GM18507 (cell line): Measurements from ENCODE around the gene IAH1.

Experiments
- DNase-seq: peaks from one replicate; pipeline ENCODE4 v3.0.0; 2011; ENCODE audit warnings: low read depth; ENCODE audit not compliant: insufficient read length; ENCODE audit errors: extremely low spot score
- FAIRE-seq: peaks from 2 replicates; lab custom pipeline; 2011; peaks lifted over from hg19 to GRCh38; lab: Jason Lieb, UNC

The IAH1 gene

DNA sequence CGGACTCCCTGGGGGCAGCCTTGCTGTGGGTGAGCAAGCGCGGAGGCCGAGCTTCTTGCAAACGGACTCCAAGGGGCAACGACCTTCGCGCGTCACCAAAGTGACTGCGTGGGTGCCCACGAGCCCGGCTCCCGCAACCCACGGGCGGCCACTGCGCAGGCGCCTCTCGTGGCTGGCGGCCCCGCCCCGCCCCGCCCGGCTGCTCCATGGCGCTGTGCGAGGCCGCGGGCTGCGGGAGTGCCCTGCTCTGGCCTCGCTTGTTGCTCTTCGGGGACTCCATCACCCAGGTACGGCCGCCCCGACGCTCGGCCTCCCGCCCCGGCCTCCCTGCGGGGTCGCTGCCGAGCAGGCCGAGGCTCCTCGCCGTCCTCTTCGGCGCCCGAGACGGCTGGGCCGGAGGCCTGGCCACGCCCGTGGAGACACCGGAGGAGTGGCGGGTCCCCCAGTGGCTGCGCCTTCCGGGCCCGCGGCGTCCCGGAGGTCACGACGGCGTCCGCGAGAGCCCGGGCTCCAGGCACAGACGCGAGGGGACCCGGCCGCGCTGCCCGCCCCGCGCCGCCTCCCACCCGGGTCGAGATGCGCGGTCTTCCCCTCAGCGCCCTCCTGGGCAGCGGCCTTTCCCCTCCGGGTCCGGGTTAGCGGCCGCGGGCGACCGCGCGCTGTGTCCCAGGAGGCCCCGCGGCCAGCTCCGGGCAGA, at the start of gene IAH1:
TSS of gene IAH1 (plus strand) at position 191 of the 697 bp plus-strand sequence. CDS start at position 207, 16 bp downstream.
- FAIRE-seq, result peak; percentile 35

DNA sequence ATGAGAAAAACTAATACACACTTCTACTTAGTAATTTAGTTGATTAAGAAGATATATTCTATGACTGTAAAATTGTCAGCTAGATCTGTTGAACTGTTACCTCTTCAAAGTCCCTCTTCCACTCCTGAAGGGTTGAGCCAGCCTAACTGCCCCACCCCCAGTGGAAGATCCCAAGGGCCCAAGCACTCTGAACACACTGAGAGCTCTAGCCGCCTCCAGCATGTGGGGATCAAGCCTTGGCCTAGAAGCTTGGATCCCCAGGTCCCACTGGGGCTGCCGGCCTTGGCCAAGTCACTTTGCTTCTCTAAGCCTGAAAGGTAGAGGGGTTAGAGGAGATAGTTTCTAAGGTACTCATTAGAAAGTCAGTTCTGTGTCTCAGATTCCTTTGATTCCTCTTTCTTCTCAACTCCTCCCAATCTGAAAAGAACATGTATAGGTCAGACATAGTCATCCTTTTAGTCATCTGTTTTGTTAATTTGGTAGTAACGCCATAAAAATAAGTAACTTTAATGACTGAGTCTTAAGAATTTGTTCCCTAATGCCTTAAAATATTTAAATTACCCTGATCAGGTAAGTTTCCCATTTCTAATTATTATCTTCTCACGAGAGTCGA, 45.3 kb upstream of the IAH1 start:
- FAIRE-seq, result no peak
- no peak for DNase-seq

More for the DNA sequence above, at the start of gene IAH1:
- DNase-seq, result peak; percentile 80

DNA sequence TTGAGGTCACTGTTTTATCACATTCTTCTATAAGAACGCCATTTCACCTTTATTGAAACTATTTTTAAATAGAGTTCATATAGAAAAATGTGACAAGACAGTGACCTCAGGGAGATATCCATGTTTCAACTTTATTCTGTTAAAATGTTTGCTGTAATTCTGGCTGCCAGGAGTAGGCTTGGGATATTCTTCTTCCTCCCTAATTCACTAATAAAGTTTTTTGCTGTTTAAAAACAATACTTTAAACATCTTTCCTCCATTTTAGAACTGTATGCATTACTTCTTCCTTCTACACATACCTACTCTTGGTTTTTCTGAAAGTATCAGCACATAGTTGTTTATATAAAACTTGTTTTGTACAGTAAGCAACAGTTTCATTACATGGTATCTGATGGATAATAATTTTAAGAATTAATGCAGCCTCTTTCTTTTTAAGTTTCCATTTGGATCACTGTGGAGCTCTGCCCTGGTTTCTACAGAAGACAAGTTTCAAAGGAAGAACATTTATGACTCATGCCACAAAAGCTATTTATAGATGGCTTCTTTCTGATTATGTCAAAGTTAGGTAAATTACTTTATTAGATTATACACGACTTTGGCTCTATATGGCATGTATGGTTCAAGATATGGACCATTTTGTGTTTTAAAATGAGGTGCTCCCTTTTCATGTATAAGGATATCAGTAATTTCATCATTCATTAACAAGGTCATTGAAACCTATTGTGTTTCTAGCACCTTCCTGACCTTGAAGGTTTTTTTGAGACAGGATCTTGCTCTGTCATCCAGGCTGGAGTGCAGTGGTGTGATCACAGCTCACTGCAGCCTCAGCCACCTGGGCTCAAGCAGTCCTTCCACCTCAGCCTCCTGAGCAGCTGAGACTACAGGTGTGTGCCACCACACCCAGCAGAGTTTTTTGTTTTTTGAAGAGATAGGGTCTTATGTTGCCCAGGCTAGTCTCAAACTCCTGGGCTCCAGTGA, 43.7 kb upstream of the IAH1 start:
- FAIRE-seq, result no peak
- DNase-seq, result no peak

DNA sequence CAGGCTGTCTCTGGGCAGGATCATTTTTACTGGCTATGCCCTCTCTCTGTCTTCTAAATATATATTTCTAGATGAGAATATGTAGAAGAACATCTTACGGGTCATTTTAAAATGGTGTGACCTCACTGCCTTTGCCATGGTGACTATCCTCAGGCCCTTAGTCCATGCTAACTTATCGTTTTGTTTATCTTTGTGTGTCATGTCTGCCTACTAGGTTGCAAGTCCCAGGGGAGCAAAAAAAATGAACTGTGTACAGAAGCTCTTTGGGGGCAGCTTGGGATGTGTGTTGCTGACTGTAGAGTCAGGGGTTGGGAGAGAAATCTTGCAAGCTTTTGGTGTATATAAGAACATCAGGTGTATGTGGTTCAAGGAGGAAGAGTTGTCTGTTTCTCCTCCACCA, 39.9 kb upstream of the IAH1 start:
- DNase-seq (no peak), FAIRE-seq (no peak)

DNA sequence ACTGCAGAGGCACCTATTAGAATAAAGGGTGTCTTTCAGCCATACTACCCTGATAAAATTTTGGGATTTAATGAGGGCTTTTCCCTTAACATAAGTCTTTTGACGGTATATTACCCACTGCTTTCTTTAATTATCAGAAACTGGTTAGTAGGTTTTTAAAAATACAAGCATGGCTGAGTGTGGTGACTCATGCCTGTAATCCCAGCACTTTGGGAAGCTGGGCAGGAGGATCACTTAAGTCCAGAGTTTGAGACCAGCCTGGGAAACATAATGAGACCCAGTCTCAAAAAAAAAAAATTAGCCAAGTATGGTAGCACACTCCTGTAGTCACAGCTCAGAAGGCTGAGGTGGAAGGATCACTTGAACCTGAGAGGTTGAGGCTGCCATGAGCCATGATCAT, 34.8 kb upstream of the IAH1 start:
- no peak for FAIRE-seq
- no peak for DNase-seq

DNA sequence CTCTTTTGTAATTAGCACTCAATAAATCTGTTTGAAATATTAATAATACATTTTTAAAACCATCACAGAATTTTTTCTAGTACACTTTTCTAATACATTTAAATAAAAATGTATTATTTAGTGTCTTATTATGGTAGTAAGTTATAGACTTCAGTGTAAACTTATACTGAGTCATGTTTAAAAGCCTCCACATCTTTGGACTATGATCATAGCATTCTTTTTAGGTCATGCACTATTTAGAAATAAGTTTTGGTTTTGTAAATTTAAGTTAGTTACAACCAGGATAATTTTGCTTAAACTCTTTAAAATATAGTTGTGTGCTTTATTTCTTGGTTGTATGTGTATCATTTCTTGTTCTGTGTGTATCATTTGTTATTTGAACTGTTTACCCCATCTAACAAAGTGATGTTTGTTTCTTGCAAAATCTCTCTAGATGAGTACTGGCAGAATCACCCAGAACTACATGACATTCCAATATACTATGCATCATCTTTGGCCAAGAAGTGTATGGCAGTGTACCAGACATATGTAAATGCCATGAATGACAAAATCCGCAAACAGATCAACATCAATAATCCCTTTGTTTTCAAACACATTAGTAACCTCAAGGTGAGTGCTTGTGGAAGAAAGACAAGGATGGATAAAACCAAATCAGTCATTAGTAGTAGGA, 34.2 kb upstream of the IAH1 start:
- FAIRE-seq (no peak), DNase-seq (no peak)

DNA sequence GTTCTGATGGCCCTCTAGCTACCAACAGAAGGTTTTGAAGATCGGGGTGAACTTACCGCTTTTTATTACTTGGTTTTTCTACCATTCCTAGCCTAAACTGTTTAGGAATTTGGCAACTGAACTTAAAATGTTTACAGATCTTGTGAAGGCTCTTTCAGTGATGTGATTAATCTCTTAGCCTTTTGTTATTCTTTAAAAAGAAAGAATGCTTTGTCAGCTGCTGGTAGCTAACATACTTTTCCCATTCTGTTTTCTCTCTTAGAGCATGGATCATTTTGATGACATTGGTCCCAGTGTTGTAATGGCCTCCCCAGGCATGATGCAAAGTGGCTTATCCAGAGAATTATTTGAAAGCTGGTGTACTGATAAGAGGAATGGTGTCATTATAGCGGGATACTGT, 32.8 kb upstream of the IAH1 start:
- no peak for FAIRE-seq

DNA sequence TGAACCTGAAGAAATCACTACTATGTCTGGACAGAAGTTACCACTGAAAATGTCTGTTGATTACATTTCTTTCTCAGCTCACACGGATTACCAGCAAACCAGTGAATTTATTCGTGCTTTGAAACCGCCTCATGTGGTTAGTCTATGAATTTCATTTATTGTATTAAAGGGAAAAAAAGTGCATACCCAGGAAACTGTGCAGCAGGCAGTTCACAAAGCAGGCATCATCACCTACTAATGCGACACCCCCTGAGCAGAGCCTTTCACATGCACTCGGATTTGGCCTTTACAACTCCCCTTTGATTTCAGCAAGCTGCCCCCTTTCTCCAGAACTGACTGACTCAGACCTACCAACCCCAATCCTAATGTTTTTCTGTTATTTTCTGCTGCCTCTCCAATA, 30.8 kb upstream of the IAH1 start:
- FAIRE-seq (no peak), DNase-seq (no peak)

More for the DNA sequence above, 32.8 kb upstream of the IAH1 start:
- DNase-seq, result no peak

GRCh38 chr2:9445089-9445488, 29.3 kb upstream of the IAH1 start:
- DNase-seq (no peak), FAIRE-seq (no peak)

DNA sequence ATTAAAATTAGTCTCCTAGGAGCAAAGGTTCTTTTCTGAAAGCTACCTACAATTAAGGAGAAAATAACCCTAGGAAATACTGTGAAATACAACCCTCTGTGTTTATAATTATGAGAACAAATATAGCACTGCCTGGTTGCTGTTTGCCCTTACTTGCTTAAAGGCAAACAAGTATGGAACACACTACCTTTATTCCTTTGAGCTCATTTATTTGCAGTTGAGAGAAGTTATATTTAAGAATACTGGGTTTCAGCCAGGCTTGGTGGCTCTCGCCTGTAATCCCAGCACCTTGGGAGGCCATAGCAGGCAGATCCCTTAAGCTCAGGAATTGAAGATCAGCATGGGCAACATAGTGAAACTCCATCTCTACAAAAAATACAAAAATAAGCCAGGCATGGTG, 23.1 kb upstream of the IAH1 start:
- DNase-seq, result no peak
- FAIRE-seq, result no peak

DNA sequence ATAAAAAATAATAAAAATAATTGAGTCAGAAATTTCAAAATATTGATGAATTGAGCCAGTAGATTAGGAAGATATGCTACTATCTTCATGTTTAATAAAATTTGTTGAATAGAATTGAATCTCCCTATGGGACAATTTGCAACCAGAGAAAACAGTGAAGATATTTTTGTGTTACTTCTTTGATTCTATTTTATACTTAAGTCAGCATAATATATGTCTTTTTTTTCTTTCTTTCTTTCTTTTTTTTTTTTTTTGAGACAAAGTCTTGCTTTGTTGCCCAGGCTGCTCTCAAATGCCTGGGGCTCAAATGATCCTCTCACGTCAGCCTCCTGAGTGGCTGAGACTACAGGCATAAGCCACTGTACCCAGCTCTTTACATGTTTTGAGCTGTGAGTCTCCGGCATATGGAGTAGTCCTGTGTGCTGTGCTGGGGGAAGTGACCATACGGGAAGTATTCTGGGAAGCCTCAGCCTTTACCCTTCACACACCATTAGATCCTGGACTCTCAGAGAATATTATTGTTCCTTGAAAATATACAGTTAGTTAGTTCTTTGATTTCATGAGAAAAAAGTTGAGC, 13.8 kb upstream of the IAH1 start:
- FAIRE-seq, result no peak
- DNase-seq, result no peak

GRCh38 chr2:9461079-9461478, 13.3 kb upstream of the IAH1 start:
- no peak for DNase-seq
- no peak for FAIRE-seq

GRCh38 chr2:9462313-9462712, 12.0 kb upstream of the IAH1 start:
- FAIRE-seq (no peak), DNase-seq (no peak)

DNA sequence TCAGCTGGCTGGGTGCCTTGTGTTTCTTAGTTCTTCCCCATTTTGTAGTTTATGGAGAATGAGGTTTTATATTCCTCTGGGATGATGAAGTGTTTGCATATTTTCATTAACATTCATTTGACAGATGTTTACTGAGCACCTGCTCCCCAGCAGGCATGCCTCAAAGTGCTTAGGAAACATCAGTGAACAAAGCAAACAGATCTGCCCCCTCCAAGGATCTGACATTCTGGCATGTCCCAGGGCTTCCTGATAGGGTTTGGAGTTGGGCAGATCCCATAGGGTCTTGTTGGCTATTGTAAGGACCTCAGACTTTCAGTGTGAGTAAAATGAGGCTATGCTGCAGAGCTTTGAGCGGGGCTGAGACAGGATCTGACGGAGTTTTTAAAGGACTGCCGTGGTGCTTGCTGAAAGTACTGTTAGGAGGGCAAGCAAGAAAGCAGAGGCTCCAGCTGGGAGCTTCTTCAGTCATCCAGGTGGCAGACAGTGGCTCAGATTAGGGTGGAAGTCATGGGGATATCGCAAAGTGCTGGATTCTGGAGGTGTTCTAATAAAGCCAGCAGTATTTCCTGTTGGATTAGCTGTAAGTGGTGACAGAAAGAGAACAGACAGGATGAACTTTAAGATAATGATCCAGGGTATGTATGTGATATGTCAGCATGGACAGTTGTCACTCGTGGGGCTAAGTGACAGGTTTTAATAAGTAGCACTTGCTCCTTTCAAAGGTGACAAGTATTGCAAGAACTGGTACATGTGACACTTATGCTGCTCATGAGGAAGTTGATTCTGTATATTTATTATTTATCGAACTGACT, 11.3 kb upstream of the IAH1 start:
- FAIRE-seq (no peak), DNase-seq (no peak)

- DNase-seq (no peak), FAIRE-seq (no peak)
Observed at GRCh38 chr2:9463698-9464034, 10.7 kb upstream of the IAH1 start.

- FAIRE-seq (no peak), DNase-seq (no peak)
Observed at GRCh38 chr2:9465170-9465569, 9.2 kb upstream of the IAH1 start.

GRCh38 chr2:9466147-9466683, 8.1 kb upstream of the IAH1 start:
- no peak for FAIRE-seq
- DNase-seq, result no peak

DNA sequence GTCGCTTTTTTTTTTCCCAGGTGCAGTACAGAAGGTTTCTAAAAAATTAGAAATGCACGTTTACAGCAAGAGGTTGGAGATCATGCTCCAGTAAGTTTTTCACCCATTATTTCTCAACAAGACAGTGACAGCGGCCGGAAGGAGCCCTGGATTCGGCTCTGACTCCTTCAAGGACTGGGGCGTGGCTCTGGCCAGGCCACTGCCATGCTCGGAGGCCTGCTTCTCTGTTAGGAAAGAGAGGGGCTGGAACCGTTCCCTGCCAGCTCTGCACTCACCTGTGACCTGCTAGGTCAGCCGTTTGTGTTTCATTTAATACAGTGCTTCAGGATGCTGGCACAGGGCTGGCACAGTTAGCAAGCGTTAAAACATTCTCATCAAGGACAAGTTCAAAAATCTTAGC, 6.7 kb upstream of the IAH1 start:
- no peak for DNase-seq
- no peak for FAIRE-seq

- FAIRE-seq, result no peak
- no peak for DNase-seq
Observed at GRCh38 chr2:9471206-9471605, 3.1 kb upstream of the IAH1 start.
